Measurements from ENCODE around the gene DAGLA.

DAGLA gene

DNA sequence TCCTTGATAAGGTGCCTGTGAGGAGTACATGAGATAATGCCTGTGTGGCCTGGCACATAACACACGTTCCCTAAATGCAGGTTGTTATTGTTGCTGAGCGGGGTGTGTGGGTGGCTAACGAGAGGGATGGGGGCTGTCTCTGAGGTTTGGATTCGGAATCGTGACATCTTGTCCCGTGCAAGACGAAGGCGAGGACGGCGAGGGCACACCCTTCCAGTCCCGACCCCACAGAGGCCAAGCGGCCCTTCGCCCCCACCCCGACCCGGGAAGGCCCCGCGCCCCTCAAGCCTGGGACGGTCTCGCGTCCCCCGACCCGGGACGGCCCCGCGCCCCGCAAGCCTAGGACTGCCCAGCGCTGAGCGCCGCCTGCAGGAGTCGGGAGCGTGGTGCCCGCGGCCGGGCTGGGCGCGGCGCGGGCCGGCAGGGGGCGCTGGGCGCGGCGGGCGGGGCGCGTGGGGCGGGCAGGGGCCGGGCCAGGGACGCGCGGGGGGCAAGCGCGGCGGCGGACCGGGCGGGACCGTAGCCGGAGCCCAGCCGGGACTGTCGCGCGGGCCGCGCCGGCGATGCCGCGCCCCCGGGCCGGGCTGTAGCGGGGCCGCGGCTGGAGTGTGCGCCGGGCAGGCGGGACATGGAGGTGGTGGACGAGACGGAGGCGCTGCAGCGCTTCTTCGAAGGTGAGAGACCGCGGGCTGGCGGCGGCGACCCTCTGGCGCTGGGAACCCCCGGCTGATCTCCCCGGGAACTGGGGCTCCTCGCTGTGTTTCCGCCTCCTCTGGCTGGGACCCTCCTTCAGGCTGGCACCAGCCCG lies 72.1 kb downstream of the DAGLA start, which contains the start of gene MYRF:
MYRF (plus strand) TSS at position 520 of the 808 bp plus-strand sequence; CDS start at position 629, 109 bp downstream.
- H3K4me3 ChIP-seq (ENCODE audit: low read length) = peak within 1 kb of the TSS; percentile 47

DNA sequence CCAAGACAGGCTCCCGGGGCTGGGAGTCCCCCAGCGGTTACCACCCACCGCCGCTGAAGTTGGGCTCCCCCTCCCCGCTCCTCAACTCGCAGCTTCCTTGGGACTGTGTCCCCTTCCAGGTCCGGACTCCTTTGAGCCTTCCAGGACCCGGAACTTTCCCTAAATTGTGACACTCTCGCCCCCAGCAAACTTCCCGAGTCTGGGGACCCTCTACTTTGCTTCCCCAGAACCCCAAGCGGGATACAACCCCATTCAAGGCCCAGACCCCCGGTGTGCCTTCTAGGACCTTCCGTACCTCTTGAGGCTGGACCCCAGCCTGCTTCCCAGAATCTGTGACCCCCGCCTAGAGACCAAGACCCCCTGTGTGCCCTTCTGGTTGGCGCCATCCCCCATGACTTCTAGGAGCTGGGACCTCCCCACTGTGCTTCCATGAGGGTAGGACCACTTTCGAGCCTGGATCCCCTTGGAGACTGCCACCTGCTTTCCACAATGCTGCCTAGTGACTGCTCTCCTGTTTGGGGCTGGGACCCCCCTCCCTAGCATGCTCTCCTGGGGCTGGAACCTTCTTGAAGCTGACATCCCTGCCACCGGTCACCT lies 72.8 kb downstream of the DAGLA start:
- no peak for DNase-seq (ENCODE audit: low read depth, low spot score)
- peak overlapping the region; percentile 47 for H3K4me3 ChIP-seq (ENCODE audit: low read length)

More for the DNA sequence above, 72.1 kb downstream of the DAGLA start, which contains the start of gene MYRF:
- DNase-seq (ENCODE audit: low read depth, low spot score) = no peak

DNA sequence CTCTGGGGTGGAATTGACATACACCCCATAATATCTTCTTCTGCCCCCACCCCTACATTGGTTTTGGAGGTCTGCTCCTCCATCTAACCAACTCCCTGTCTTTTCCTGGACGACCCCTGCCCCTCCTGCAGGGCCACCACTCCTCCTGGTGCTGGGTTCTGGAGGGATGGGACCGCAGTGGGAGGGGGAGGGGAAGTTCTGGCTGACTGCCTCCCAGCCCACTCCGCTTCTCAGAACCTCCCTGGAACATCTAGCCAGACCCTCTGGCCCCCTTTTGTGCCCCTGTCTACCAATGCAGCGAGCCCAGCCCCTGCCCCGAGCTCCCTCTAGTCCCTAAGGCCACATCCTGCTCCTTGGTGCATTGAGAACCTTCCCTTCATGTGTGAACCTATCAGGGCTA lies 73.5 kb downstream of the DAGLA start:
- H3K4me3 ChIP-seq (ENCODE audit: low read length) = no peak overlapping the region

DNA sequence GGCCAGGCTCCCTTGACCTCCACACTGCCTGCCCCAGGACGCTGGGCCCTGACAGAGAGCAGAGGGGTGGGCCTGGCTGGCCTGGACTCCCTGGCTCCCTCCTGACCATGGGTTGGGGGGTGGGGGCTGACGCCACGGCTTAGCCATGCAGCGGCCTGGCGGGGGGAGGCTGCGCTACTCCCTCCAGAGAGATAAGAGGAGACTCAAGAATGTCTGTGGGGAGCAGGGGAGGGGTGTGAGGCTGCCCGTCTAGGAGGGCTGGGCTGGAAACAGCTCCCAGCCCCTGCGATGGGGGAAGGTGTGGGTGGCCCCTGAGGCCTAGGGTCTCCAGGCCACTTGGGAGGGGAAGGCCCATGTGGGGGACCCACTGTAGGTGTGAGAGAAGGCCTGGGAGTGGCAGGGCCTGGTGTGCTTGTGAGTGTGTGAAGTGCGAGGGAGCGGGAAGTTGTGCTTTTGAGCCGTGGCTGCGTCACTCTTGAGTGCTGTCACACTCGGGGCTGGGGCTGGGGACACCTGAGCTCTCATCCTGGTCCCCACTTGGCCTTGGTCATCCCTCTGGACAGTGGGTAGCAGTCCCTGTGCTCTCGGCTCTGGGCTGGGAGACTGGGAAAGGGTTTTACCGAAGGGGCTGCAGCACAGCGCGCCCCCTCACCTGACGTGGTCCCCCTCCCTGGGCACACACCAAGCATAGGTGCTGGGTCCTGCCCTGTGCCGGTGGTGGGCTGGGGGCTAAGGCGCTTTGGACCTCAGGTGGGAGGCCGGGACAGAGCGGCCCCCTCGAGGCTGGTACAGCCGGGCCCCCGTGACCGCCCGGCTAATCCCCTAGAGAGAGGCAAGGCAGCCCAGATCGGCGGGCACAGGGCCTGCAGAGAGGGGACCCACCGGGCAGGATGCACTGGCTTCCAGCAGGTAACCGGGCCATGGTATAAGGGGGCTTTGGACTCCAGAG lies 74.6 kb downstream of the DAGLA start:
- no peak for DNase-seq (ENCODE audit: low read depth, low spot score)

More for the DNA sequence above, 73.5 kb downstream of the DAGLA start:
- no peak for DNase-seq (ENCODE audit: low read depth, low spot score)

DNA sequence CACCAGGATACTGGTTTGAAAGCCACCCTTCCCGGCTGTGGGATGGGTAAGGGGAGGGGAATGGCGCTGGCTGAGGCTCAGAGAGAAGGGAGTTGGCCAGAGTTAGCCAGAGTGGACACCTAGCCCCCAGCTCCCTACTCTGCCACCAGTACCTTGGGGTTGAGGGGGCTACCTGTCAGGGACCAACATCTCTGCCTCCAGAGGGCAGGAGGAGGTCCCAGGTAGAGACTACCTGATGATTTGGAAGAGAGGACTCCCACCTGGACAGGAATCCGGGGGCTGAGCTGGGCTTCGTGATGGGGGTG lies 75.9 kb downstream of the DAGLA start:
- no peak for DNase-seq (ENCODE audit: low read depth, low spot score)
- H3K4me3 ChIP-seq (ENCODE audit: low read length) = no peak overlapping the region

More for the DNA sequence above, 74.6 kb downstream of the DAGLA start:
- H3K4me3 ChIP-seq (ENCODE audit: low read length) = no peak overlapping the region

DNA sequence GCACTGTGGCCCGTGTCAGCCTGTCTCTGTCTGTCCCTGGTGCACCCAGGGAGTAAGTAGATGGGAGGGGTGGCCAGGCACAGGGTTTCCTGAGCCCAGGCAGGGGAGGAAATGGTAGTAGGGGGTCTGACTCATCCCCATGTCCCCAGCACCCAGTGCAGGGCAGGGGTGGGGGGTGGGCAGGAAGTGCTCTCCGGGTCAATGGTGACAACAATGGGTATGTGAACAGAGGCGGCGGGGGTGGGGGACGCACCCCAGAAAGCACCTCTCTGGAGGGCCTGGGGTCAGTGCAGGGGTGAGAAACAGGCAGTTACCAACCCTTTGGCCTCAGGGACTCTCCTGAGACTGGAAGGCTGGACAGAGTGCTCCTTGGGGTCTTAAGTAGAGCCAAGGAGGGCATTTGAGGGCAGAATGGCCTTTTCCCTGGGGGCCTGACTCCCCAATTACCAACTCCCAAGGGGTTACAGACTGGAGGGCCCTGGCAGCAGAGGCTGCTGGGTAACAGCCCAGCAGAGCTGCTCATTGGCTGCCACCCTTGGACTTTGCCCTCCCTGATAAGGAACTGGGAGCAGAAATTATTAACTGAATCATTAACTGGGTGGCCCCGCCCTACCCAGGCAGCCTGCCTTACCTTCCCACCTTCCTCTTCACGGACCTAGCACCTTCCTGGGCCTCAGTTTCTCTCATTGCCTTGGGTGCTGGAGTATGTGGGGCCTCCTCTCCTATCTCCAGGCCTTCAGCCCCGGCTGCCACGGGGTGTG lies 76.4 kb downstream of the DAGLA start:
- DNase-seq (ENCODE audit: low read depth, low spot score) = no peak
- no peak overlapping the region for H3K4me3 ChIP-seq (ENCODE audit: low read length)

DNA sequence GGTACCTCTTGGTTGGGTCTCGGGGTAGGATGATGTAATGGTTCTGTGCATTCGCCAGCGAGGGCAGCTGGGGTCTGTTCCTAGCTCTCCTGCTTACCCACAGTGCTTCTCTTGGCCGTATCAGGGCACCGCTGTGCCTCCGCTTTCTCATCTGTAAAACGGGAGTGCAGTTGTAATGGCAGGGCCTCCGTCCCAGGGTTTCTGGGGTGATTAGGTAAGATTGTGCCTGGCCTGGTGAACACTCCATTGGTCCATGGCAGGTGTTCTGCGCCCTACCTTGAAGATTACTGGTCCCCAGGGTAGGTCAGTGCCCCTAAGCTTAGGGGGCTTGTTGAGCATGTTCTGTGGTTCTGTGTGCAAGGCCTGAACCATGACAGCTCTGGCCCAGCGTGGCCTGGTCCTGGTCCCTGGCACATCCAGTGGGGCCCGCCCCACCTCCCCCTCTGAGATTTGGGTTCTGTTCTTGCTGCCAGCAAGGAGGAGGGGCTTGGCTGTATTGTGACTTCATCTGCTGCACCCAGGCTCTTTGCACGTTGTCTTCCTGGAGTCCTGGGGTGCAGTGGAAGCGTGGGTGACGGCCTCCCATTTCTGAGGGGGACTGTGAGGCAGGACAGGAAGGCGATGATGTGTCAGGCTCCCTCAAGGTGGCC lies 77.1 kb downstream of the DAGLA start:
- no peak for DNase-seq (ENCODE audit: low read depth, low spot score)
- H3K4me3 ChIP-seq (ENCODE audit: low read length) = no peak overlapping the region

DNA sequence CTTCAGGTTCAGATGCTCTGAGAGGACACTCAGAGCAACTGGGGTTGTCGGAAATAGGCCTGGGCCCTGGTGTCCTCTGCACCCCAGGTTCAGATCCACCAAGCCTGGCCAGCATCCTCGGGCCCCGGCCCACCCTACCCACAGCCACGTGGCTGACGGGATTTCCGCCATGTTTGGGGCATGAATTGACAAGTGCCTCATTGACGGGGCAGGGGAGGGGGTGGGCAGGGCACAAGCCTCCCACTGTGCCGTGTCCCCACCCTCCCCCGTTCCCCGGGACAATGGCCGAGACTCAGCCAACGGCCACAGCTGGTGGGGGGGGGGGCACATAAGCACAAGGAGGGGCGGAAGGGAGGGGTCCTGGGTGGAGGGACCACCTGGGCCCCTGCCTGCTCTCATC lies 80.8 kb downstream of the DAGLA start:
- no peak overlapping the region for H3K4me3 ChIP-seq (ENCODE audit: low read length)
- no peak for DNase-seq (ENCODE audit: low read depth, low spot score)

DNA sequence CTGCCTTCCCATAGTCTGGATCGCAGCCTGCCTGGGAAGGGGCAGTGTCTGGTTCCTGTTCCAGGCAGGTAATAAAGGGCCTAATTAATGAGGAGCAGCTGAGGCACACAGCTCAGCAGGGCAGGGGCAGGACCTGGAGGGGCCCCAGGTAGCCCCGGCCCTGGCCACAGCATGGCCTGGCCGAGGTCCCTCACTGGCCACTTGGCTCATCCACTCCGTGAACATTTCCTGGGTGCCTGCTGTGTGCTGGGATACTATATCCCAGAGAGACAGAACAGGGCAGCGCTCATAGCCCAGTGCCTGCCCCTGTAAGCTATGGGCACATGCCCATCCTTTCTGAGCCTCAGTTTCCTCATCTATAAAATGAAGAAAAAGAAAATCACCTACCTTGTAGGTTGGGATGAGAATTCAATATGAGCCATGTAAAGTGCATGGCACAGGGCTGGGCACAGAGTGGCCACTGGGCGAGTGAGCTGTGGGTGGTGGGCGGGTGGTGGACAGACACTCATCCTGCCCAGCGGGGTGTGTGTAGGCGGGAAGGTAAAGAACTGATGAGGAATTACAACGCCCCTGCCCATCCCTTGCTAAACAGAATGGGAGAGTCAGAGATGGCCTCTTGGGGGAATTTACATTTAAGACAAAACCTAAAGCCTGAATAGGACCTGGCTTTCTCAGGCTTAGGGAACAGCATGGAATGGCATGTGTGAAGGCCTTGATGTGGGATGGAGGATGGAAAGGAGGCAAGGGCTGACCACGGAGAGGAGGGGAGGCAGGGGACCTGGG lies 81.4 kb downstream of the DAGLA start:
- DNase-seq (ENCODE audit: low read depth, low spot score) = no peak

DNA sequence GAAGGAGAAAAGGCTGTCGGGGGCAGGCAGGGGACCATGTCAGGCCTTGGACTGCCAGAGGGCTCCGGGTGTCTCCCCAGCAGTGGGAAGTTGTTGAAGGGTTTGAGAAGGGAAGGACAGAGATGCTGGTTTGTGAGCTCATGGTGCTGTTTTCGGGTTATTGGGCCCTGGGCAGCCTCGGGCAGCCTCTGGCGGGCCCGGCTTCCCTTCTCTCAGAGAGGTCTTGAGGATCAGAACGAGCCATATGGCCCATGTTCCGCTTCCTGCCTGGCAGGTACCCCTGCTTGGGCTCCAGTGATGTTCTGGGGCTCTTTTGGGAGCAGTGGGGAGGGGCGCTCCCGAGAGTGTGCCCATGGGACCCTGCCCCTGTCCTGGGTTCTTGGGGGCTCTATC lies 82.0 kb downstream of the DAGLA start:
- no peak for DNase-seq (ENCODE audit: low read depth, low spot score)
- no peak overlapping the region for H3K4me3 ChIP-seq (ENCODE audit: low read length)

More for the DNA sequence above, 81.4 kb downstream of the DAGLA start:
- no peak overlapping the region for H3K4me3 ChIP-seq (ENCODE audit: low read length)

DNA sequence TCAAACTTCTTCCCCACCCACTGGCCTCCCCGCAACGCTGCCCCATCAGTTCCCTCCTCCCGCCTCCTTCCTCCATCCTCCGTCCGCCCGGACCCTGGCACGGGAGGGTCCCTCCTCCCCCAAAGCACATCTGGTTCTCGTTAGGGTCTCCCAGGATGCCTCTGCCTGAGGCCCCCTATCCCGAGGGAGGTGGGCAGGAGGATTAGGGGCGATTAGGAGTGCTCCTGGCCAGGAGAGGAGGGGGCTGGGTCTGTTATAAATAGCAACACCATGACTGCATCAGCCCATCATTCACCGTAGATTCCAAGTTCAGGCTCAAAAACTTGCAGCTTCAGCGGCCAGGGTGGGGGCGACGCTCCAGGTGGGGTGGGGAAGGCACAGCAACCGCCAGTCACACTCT lies 82.6 kb downstream of the DAGLA start:
- H3K4me3 ChIP-seq (ENCODE audit: low read length) = no peak overlapping the region
- no peak for DNase-seq (ENCODE audit: low read depth, low spot score)

DNA sequence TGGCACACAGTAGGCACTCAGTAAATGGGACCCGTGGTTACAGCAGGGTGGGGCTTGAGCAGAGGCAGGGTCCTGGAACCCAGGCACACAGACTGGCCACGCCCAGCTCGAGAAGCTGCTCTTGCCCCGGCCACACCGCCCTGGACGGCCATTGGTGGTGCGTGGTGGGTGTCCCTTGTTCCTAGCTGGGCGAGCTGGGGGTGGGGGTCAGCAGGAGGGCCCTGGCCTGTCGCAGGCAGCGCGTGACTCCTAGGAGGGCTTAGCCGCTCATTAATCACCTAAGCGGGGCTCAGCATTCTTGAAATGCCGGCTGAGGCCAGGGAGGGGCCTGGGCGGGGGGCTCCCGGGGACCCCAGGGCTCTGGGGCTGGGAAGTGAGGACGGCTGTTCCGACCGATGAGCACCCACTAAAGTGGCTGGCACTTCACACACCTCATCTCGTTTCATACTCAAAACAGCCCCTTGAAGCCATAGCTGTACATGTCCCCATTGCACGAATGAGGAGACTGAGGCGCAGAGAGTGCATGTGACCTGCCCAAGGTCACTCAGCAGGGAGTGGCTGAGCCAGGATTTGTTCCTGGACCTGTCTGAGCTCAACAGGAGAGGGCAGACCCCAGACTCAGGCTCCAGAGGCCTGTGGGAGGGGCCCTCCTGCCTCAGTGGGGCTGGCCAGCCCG lies 83.9 kb downstream of the DAGLA start:
- H3K4me3 ChIP-seq (ENCODE audit: low read length) = no peak overlapping the region

DNA sequence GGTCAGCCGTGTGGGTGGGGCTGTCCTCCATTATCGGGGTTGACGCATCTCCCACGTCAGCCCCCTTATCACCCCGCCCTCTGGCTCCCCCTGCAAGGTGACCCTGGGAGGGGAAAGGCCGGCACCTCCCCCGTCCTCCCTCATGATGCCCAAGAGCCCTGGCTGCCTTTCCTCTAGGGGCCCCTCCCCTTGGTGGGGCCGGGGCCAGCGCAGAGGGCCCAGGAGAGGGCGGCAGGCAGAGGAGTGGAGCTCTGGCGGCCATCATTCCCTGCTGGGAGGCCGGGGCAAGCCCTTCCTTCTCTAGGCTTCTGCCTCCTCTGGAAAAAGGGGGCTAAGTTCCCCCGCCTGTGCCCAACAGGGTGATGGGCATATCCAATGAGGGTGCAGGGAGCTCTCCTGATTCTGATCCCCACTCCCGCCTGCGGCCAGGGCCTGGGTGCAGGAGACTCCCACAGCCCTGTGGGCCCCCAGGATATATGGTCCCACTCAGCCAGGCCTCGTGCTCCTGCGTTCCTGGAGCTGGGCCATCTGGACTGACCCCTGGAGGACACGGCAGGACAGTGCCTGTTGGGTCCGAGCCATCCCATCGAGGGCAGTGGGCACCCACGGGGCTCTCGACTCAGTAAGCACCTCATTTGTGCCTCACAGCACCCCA lies 84.5 kb downstream of the DAGLA start:
- DNase-seq (ENCODE audit: low read depth, low spot score) = no peak
- no peak overlapping the region for H3K4me3 ChIP-seq (ENCODE audit: low read length)

More for the DNA sequence above, 83.9 kb downstream of the DAGLA start:
- DNase-seq (ENCODE audit: low read depth, low spot score) = no peak

DNA sequence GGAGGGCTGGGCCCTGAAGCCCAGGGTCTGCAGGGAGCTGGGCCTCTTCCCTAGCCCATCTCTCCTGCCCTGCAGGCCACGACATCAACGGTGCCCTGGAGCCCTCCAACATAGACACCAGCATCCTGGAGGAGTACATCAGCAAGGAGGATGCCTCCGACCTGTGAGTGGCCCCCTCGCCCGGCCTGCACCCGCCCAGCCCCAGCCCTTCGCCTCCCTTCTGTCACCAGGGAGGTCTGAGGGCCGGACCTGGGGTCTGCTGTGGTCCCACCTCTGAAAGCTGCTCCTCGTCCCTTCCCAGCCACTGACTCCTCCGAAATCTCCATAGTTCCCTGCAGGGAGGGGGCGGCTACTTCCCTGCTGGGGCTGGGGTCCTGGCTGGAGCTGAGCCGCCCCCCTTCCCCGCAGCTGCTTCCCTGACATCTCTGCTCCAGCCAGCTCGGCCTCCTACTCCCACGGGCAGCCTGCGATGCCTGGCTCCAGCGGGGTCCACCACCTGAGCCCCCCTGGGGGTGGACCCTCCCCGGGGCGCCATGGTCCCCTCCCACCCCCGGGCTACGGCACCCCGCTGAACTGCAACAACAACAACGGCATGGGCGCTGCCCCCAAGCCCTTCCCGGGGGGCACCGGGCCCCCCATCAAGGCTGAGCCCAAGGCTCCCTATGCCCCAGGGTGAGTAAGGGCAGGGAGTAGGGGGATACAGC lies 85.5 kb downstream of the DAGLA start:
- no peak overlapping the region for H3K4me3 ChIP-seq (ENCODE audit: low read length)
- DNase-seq (ENCODE audit: low read depth, low spot score) = no peak

DNA sequence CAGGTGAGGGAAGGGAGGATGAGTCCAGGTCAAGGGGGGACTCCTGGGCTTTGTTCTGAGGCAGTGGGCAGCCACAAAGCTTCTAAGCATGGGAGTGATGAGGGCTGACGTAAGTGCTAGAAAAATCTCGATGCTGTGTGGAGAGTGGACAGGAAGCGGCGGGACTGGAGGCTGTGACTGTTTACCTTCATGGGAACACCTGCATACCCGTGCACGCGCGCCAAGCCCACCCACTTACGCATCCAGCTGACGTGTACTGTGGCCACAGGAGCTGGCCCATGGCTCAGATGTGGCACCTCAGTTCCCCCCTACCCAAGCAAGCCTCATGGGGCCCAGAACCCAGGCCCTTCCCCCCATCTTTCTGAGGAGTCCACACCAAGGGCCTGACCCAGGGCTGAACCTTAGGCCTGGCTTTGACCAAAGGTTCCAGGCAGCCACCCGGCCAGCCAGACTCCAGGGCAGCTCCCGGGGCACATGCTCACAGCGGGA lies 86.2 kb downstream of the DAGLA start:
- no peak overlapping the region for H3K4me3 ChIP-seq (ENCODE audit: low read length)
- DNase-seq (ENCODE audit: low read depth, low spot score) = no peak
